Ectodermal cell (in vitro differentiated cells): Measurements from ENCODE around the gene RRN3.
"Not testable (repeated sequence)": the region's sequence is repeated elsewhere in the genome, so short reads cannot be mapped to it uniquely, and the experiment has no call there.

Source experiments
- H3K27ac ChIP-seq: 2 replicates; pipeline ENCODE4 v1.7.0; 2013; ENCODE audit warnings: mild to moderate bottlenecking, low read depth, low read length; ENCODE audit not compliant: insufficient read depth, poor library complexity, severe bottlenecking
- H3K27me3 ChIP-seq: 2 replicates; pipeline ENCODE4 v1.7.0; 2013; ENCODE audit warnings: mild to moderate bottlenecking, low read length; ENCODE audit not compliant: insufficient read depth, control insufficient read depth, poor library complexity, severe bottlenecking
- H3K36me3 ChIP-seq: one replicate; pipeline ENCODE4 v1.7.0; 2013; ENCODE audit warnings: low read length; ENCODE audit not compliant: control insufficient read depth, insufficient read depth
- H3K4me1 ChIP-seq: one replicate; pipeline ENCODE4 v1.7.0; 2013; ENCODE audit warnings: low read length; ENCODE audit not compliant: control insufficient read depth, insufficient read depth
- H3K4me3 ChIP-seq: 2 replicates; pipeline ENCODE4 v1.7.0; 2013; ENCODE audit warnings: low read depth, low read length, control low read depth; ENCODE audit not compliant: insufficient read depth
- H3K9me3 ChIP-seq: 2 replicates; pipeline ENCODE4 v1.7.0; 2013; ENCODE audit warnings: mild to moderate bottlenecking, low read length, moderate library complexity; ENCODE audit not compliant: control insufficient read depth
- WGBS, 2 experiments: methylation state at CpG; one replicate each; pipeline ENCODE4 v1.1.7; 2013; ENCODE audit warnings: missing lambda C conversion rate in 2 of 2; 5-methylcytosine and 5-hydroxymethylcytosine counted together

RRN3 gene

DNA sequence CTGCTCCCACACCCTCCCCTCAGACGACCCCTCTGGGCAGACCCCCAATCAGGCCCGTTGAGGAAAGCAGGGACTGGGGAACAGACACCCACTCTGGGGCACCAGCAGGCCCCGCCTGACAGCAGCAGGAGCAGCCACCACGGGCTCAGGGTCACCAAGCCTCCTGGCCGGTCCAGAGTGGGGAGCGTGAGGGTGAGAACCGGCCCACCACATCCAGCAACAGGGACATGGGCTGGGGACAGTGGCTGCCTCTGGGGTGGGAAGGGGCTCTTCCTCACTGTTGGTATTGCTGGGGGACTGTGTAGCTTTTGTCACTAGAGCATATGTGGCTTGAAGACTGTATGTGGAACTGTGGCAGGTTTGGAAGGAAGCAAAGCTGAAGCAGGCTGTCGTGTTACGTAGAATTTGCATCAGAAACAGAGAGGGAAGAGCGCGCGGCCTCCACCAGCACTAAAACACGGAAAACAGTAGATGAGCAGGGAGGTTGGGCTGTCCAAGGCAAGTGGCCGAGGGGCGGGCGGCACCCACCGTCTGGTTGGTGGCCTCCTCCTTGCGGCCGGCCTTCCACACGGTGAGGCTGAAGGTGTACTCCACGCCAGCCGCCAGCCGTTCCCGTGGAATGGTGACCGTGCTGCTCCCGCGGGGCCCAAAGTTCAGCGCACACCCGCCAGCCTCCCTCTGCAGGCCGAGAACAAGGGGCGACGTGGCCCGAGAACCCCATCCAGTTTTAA, 40.8 kb upstream of the RRN3 start:
- not testable (repeated sequence) for H3K4me3 ChIP-seq, H3K9me3 ChIP-seq, H3K27me3 ChIP-seq, H3K4me1 ChIP-seq, H3K36me3 ChIP-seq, H3K27ac ChIP-seq
- 98 to 99% methylated on average over 9 to 17 of the region's 33 CpGs for WGBS, 2 experiments

DNA sequence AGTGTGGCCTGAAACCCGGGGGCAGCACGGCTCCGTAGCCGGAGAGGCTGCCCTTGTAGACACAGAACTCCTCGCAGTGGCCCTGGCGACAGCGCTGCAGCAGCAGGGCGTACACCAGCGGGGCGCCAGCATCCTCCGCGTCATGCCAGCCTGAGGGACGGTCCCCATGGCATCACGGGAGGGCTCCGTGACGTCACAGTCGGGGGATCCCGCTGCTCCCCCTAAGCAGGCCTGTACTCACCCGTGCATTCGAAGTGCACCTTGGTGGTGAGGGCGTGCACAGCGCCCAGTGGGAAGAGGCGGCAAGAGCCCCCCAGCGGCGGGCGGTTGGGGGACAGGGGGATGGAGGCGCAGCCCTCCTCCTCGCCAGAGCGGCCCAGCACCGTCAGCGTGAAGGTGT, 39.5 kb upstream of the RRN3 start:
- not testable (repeated sequence) for H3K4me3 ChIP-seq, H3K27me3 ChIP-seq, H3K9me3 ChIP-seq, H3K4me1 ChIP-seq, H3K27ac ChIP-seq, H3K36me3 ChIP-seq
- 97% methylated on average over 16 to 17 of the region's 31 CpGs for WGBS, 2 experiments

DNA sequence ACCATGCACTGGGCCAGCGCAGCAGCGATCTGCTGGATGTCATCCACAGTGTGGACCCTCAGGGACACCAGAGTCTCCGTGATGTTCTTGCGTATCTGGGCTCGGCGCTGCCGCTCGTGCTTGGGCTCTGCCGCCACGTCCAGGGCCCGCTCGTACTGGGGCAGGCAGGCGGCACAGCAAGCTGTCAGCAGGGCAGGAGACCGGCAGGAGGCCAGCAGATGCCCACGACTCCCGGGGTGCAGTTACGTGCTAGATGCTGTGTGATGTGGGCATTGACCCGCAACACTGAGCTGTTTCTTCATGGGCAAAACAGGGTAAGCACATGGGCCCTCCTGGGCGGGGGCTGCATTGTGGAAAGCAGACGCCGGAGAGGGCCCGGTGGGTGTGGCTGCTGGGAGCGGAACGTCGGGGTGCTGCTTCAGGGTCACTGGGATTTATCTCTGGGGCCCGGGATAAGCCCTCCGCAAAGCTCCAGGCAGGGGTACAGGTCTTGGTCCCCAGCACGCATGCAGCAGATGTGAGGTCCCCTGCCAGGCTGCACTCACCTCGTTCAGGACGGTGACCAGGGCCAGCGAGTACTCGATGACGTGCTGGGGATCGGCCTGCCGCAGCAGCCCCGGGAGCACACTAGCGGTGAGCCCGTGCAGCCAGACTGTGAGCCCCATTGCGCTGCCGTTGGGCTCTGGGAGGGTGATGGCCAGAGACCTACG, 38.8 kb upstream of the RRN3 start:
- H3K9me3 ChIP-seq, H3K27ac ChIP-seq, H3K4me3 ChIP-seq, H3K36me3 ChIP-seq, H3K27me3 ChIP-seq, H3K4me1 ChIP-seq: not testable (repeated sequence)
- WGBS, 2 experiments = 94 to 95% methylated on average over 20 to 25 of the region's 41 CpGs

- H3K27ac ChIP-seq, H3K4me1 ChIP-seq, H3K9me3 ChIP-seq, H3K4me3 ChIP-seq, H3K36me3 ChIP-seq, H3K27me3 ChIP-seq: not testable (repeated sequence)
- WGBS, 2 experiments = 95% methylated on average over 39 to 40 of the region's 51 CpGs
These were observed 37.0 kb upstream of the RRN3 start for GRCh38 chr16:15130943-15131700.

- WGBS, 2 experiments = 95 to 96% methylated on average over 18 to 20 of the region's 37 CpGs
- H3K4me1 ChIP-seq, H3K27me3 ChIP-seq, H3K9me3 ChIP-seq, H3K4me3 ChIP-seq, H3K27ac ChIP-seq, H3K36me3 ChIP-seq: not testable (repeated sequence)
These were observed 36.3 kb upstream of the RRN3 start for GRCh38 chr16:15130256-15130932.

GRCh38 chr16:15127641-15128425, 33.8 kb upstream of the RRN3 start:
- H3K4me1 ChIP-seq, H3K4me3 ChIP-seq, H3K27me3 ChIP-seq, H3K36me3 ChIP-seq, H3K9me3 ChIP-seq, H3K27ac ChIP-seq: not testable (repeated sequence)
- 96% methylated on average over 25 to 27 of the region's 48 CpGs for WGBS, 2 experiments

DNA sequence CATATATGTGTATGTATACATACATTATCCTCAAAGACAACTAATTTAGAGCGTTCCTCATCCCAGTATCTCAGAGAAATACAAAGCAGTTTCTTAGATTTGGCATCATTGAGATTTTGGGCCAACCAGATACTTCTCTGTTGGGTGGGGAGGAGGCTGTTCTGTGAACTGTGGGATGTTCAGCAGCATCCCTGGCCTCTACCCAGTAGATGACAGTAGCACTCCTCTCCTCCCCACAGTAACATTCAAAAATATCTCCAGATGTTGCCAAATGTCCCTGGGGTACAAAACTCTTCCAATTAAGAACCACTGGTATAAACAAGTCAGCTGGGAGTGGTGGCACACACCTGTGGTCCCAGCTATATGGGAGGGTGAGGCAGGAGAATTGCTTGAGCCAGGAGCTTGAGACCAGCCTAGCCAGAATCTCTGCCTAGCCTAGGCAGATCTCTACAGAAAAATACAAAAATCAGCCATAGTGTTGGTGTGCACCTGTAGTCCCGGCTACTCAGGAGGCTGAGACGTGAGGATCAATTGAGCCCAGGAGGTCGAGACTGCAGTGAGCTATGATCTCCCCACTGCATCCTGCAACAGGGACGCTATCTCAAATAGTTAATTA, 6.4 kb upstream of the RRN3 start:
- H3K36me3 ChIP-seq, H3K4me1 ChIP-seq, H3K9me3 ChIP-seq, H3K4me3 ChIP-seq, H3K27me3 ChIP-seq, H3K27ac ChIP-seq: not testable (repeated sequence)
- 88 to 94% methylated on average over 3 to 4 of the region's 5 CpGs for WGBS, 2 experiments

DNA sequence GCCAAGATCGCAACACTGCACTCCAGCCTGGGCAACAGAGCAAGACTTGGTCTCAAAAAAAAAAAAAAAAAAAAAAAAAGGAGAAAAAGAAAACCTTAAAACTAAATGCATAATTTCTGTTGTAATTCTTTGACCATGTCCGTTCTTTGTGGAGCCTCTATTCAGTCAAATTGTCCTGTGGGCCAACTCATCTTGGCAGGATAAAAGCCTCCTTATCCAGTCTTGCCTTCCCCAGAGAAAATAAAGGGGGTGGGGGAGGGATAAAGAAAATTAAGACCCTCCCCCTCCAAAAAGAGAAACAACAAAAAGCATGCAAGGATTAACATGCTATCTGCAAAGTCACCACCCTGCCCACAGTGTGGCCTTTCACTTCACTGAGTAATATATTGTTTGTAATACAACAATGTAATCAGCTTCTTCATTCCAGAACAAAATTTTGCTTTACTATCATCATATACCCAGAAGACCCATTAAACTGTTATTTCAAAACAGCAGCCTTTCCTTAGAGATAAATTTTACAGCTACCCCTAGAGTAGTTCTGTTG, 5.4 kb upstream of the RRN3 start:
- H3K4me3 ChIP-seq, H3K36me3 ChIP-seq, H3K27ac ChIP-seq, H3K9me3 ChIP-seq, H3K27me3 ChIP-seq, H3K4me1 ChIP-seq: not testable (repeated sequence)
- WGBS, 2 experiments = 89 to 90% methylated on average over 1 to 2 of the region's 2 CpGs

GRCh38 chr16:15096583-15096972, 2.5 kb upstream of the RRN3 start:
- H3K4me3 ChIP-seq, H3K27ac ChIP-seq, H3K36me3 ChIP-seq, H3K27me3 ChIP-seq, H3K4me1 ChIP-seq, H3K9me3 ChIP-seq: not testable (repeated sequence)
- 88 to 97% methylated on average over 7 of the region's 9 CpGs for WGBS, 2 experiments
